Astrocyte (in vitro differentiated cells and primary cell): ENCODE results near the gene NODAL. TPM values are rescaled to one million over a fixed set of nuclear protein-coding genes. Genes with fewer than 3 reads are reported as not detected.

Experiments used
- DNase-seq: peaks from one replicate; pipeline ENCODE4 v3.0.0-alpha.2; 2010; ENCODE audit warnings: low read depth
- FAIRE-seq: peaks from 2 replicates; lab custom pipeline; 2011; peaks lifted over from hg19 to GRCh38; lab: Jason Lieb, UNC
- H2AFZ ChIP-seq: 2 replicates; pipeline ENCODE4 v1.6.0; 2012; ENCODE audit warnings: low read depth, low read length, inconsistent platforms
- H3K27ac ChIP-seq: 2 replicates; pipeline ENCODE4 v1.5.1; 2011; ENCODE audit warnings: low read depth, low read length, inconsistent platforms
- H3K27me3 ChIP-seq: 2 replicates; pipeline ENCODE4 v1.6.0; 2011; ENCODE audit warnings: low read length, inconsistent platforms; ENCODE audit not compliant: insufficient read depth
- H3K36me3 ChIP-seq: 2 replicates; pipeline ENCODE4 v1.5.1; 2011; ENCODE audit warnings: low read length, inconsistent platforms; ENCODE audit not compliant: insufficient read depth
- H3K4me1 ChIP-seq: 2 replicates; pipeline ENCODE4 v1.5.1; 2011; ENCODE audit warnings: low read length, inconsistent platforms; ENCODE audit not compliant: insufficient read depth
- H3K4me2 ChIP-seq: 2 replicates; pipeline ENCODE4 v1.6.0; 2012; ENCODE audit warnings: low read length, inconsistent platforms
- H3K4me3 ChIP-seq: 2 replicates; pipeline ENCODE4 v1.5.1; 2011; ENCODE audit warnings: low read depth, mild to moderate bottlenecking, low read length, inconsistent platforms; ENCODE audit not compliant: insufficient read depth
- H3K79me2 ChIP-seq: 2 replicates; pipeline ENCODE4 v1.6.0; 2012; ENCODE audit warnings: mild to moderate bottlenecking, low read length, inconsistent platforms; ENCODE audit not compliant: insufficient read depth
- H3K9ac ChIP-seq: 2 replicates; pipeline ENCODE4 v1.6.0; 2012; ENCODE audit warnings: mild to moderate bottlenecking, low read length, inconsistent platforms
- H3K9me3 ChIP-seq: 2 replicates; pipeline ENCODE4 v1.5.1; 2012; ENCODE audit warnings: low read depth, mild to moderate bottlenecking, low read length, inconsistent platforms; ENCODE audit not compliant: insufficient read depth
- H4K20me1 ChIP-seq: 2 replicates; pipeline ENCODE4 v1.6.0; 2012; ENCODE audit warnings: low read length, inconsistent platforms; ENCODE audit not compliant: insufficient read depth
- H3K27ac Mint-ChIP-seq: one replicate; pipeline ENCODE4 v1.8.0; 2021; ENCODE audit warnings: mild to moderate bottlenecking, mixed read lengths; ENCODE audit not compliant: unreplicated experiment
- H3K27me3 Mint-ChIP-seq: one replicate; pipeline ENCODE4 v1.8.0; 2021; ENCODE audit warnings: low read depth, mixed read lengths; ENCODE audit not compliant: unreplicated experiment
- H3K36me3 Mint-ChIP-seq: one replicate; pipeline ENCODE4 v1.8.0; 2021; ENCODE audit warnings: low read depth, mixed read lengths; ENCODE audit not compliant: unreplicated experiment
- H3K4me1 Mint-ChIP-seq: one replicate; pipeline ENCODE4 v1.8.0; 2021; ENCODE audit warnings: low read depth, mixed read lengths; ENCODE audit not compliant: unreplicated experiment
- H3K4me3 Mint-ChIP-seq: one replicate; pipeline ENCODE4 v1.8.0; 2021; ENCODE audit warnings: mild to moderate bottlenecking, moderate library complexity, mixed read lengths; ENCODE audit not compliant: unreplicated experiment
- H3K9me3 Mint-ChIP-seq: one replicate; pipeline ENCODE4 v1.8.0; 2021; ENCODE audit warnings: mild to moderate bottlenecking, mixed read lengths; ENCODE audit not compliant: unreplicated experiment
- CTCF ChIP-seq: IDR thresholded peaks from 2 replicates; pipeline ENCODE4 v1.5.1; 2011; ENCODE audit warnings: low read depth, mild to moderate bottlenecking, inconsistent platforms, low read length, moderate library complexity; ENCODE audit not compliant: insufficient read depth
- EZH2 ChIP-seq: IDR thresholded peaks from 2 replicates; pipeline ENCODE4 v1.6.1; 2012; ENCODE audit warnings: mild to moderate bottlenecking, low read length, inconsistent platforms; ENCODE audit not compliant: insufficient read depth
- total RNA-seq: library from RNA; stranded (reverse); gene quantifications from 2 replicates; pipeline ENCODE4 v1.2.1, GENCODE V29; 2021

The NODAL gene
- total RNA-seq, 1 donor from 2014 or later: not detected

- Histone ChIP-seq H3K9me3 (no peaks in the 10 kb centered on the region), H3K27me3 (peaks cover 5% of the 10 kb centered on the region), H3K27ac (no peak overlapping the region), H3K4me1 (peaks cover 10% of the 10 kb centered on the region), H3K9ac (no peak overlapping the region), H2AFZ (no peak overlapping the region), H4K20me1 (peaks cover 4% of the 10 kb centered on the region), H3K4me2 (no peak overlapping the region), H3K4me3 (no peak overlapping the region), H3K36me3 (no peaks in the 10 kb centered on the region), H3K79me2 (no peaks in the 10 kb centered on the region)
- no peak overlapping the region for H3K27ac Mint-ChIP-seq
- H3K27me3 Mint-ChIP-seq: peaks cover 40% of the 10 kb centered on the region
- DNase-seq: no peak
- H3K9me3 Mint-ChIP-seq: peaks cover 1% of the 10 kb centered on the region
- FAIRE-seq: no peak
- H3K4me1 Mint-ChIP-seq: peaks cover 3% of the 10 kb centered on the region
- TF ChIP-seq EZH2 (no peak), CTCF (no peak)
- H3K4me3 Mint-ChIP-seq: no peak overlapping the region
- no peaks in the 10 kb centered on the region for H3K36me3 Mint-ChIP-seq
These were observed 18.5 kb upstream of the NODAL start for GRCh38 chr10:70459774-70460490.

GRCh38 chr10:70459061-70459773 lies 17.7 kb upstream of the NODAL start:
- H3K4me2 ChIP-seq: peak overlapping the region; percentile 81
- peaks cover 40% of the 10 kb centered on the region for H3K27me3 Mint-ChIP-seq

More at GRCh38 chr10:70459061-70459773, 17.7 kb upstream of the NODAL start:
- Mint-ChIP-seq H3K4me3 (no peak overlapping the region), H3K36me3 (no peaks in the 10 kb centered on the region), H3K9me3 (peaks cover 1% of the 10 kb centered on the region), H3K4me1 (peaks cover 3% of the 10 kb centered on the region), H3K27ac (no peak overlapping the region)
- Histone ChIP-seq H3K9ac (no peak overlapping the region), H2AFZ (no peak overlapping the region), H3K27ac (no peak overlapping the region), H3K36me3 (no peaks in the 10 kb centered on the region), H3K79me2 (no peaks in the 10 kb centered on the region), H3K4me3 (no peak overlapping the region), H3K27me3 (peaks cover 5% of the 10 kb centered on the region), H3K9me3 (no peaks in the 10 kb centered on the region), H4K20me1 (peaks cover 4% of the 10 kb centered on the region), H3K4me1 (peaks cover 10% of the 10 kb centered on the region)
- no peak for TF ChIP-seq EZH2
- TF ChIP-seq CTCF: no peak
- DNase-seq: no peak
- no peak for FAIRE-seq
